SK-N-SH (cell line): ENCODE measurements around the gene ATG2A. TPM values are rescaled to one million over a fixed set of nuclear protein-coding genes. Genes with fewer than 3 reads are reported as not detected.

Experiments
- CTCF ChIA-PET: fragments of 300-600, 350-600 bp; formaldehyde crosslinking; extraction: SDS; loops from one replicate; lab custom pipeline; 2021; lab: Yijun Ruan, JAX
- POLR2A ChIA-PET: fragments of 350-600 bp; sonication (Branson Sonifier 250); formaldehyde crosslinking; extraction: SDS; loops from one replicate; lab custom pipeline; 2020; ENCODE audit warnings: antibody characterized with exemption, inconsistent platforms; lab: Yijun Ruan, JAX
- DNase-seq: peaks from one replicate; pipeline ENCODE4 v3.0.0; 2012
- H2AFZ ChIP-seq: fragments of 200-600 bp; sonication (generic); 2 replicates; pipeline ENCODE4 v1.8.1; 2016; ENCODE audit warnings: antibody characterized with exemption, mild to moderate bottlenecking, low read depth
- H3F3A ChIP-seq: fragments of 200-600 bp; sonication (generic); replicated peaks from 2 replicates; pipeline ENCODE3; 2016; ENCODE audit warnings: antibody characterized with exemption, mild to moderate bottlenecking; ENCODE audit not compliant: insufficient read depth
- H3K27ac ChIP-seq, 2 experiments: fragments of 200-500 bp in 1 of 2; fragments of 200-600 bp in 1 of 2; sonication (Bioruptor generic) in 1 of 2; sonication (generic), shearing (Covaris generic) in 1 of 2; 2 replicates each; pipeline versions ENCODE4 v1.5.1 to v1.6.1; 2014 to 2016; ENCODE audit warnings: low read depth in 2 of 2, inconsistent platforms in 1 of 2, low read length in 1 of 2, mild to moderate bottlenecking in 1 of 2, mixed read lengths in 1 of 2
- H3K27me3 ChIP-seq: fragments of 200-600 bp; sonication (generic), shearing (Covaris generic); 2 replicates; pipeline ENCODE4 v1.6.1; 2016; ENCODE audit warnings: mixed run types; ENCODE audit not compliant: insufficient read depth
- H3K36me3 ChIP-seq, 2 experiments: fragments of 200-500 bp in 1 of 2; fragments of 200-600 bp in 1 of 2; sonication (Bioruptor generic) in 1 of 2; sonication (generic) in 1 of 2; replicated peaks in 1 of 2; 2 replicates each; pipeline versions ENCODE3 to v1.5.1; 2014 to 2016; ENCODE audit warnings: low read length in 1 of 2, mild to moderate bottlenecking in 1 of 2; ENCODE audit not compliant: insufficient read depth in 2 of 2, control insufficient read depth in 1 of 2
- H3K4me1 ChIP-seq, 2 experiments: fragments of 200-500 bp in 1 of 2; fragments of 200-600 bp in 1 of 2; sonication (Bioruptor generic) in 1 of 2; sonication (generic), shearing (Covaris generic) in 1 of 2; 2 replicates each; pipeline versions ENCODE4 v1.5.1 to v1.6.1; 2014 to 2016; ENCODE audit warnings: low read depth in 1 of 2, low read length in 1 of 2, mixed run types in 1 of 2; ENCODE audit not compliant: insufficient read depth in 2 of 2, control insufficient read depth in 1 of 2
- H3K4me2 ChIP-seq: fragments of 200-600 bp; sonication (generic), shearing (Covaris generic); 2 replicates; pipeline ENCODE4 v1.6.1; 2017; ENCODE audit warnings: mixed run types
- H3K4me3 ChIP-seq, 2 experiments: fragments of 200-500 bp in 1 of 2; fragments of 200-600 bp in 1 of 2; sonication (Bioruptor generic) in 1 of 2; sonication (generic), shearing (Covaris generic) in 1 of 2; 2 replicates each; pipeline versions ENCODE4 v1.5.1 to v1.8.1; 2014 to 2016; ENCODE audit warnings: low read depth in 2 of 2, inconsistent platforms in 1 of 2, low read length in 1 of 2, mild to moderate bottlenecking in 1 of 2, mixed read lengths in 1 of 2, moderate library complexity in 1 of 2
- H3K79me2 ChIP-seq: fragments of 200-600 bp; sonication (generic); 2 replicates; pipeline ENCODE4 v1.8.1; 2017; ENCODE audit warnings: mild to moderate bottlenecking; ENCODE audit not compliant: insufficient read depth
- H3K9ac ChIP-seq: fragments of 200-600 bp; sonication (generic); 2 replicates; pipeline ENCODE4 v1.6.1; 2017; ENCODE audit warnings: mixed run types
- H3K9me2 ChIP-seq: fragments of 200-600 bp; sonication (generic); 2 replicates; pipeline ENCODE4 v1.6.1; 2017; ENCODE audit warnings: mixed run types
- H3K9me3 ChIP-seq: fragments of 200-600 bp; sonication (generic); 2 replicates; pipeline ENCODE4 v1.6.1; 2017; ENCODE audit warnings: mixed run types, mild to moderate bottlenecking, moderate library complexity
- H4K20me1 ChIP-seq: fragments of 200-600 bp; sonication (generic); 2 replicates; pipeline ENCODE4 v1.6.1; 2017; ENCODE audit warnings: mild to moderate bottlenecking, mixed run types; ENCODE audit not compliant: insufficient read depth
- CTCF ChIP-seq: fragments of 200-600 bp; sonication (generic); IDR thresholded peaks from 2 replicates; pipeline ENCODE4 v1.6.1; 2017; ENCODE audit warnings: antibody characterized with exemption, mild to moderate bottlenecking, moderate library complexity
- EP300 ChIP-seq, 2 experiments: IDR thresholded peaks; 2 replicates each; pipeline versions ENCODE4 v1.4.0 to v1.6.1; 2012; ENCODE audit warnings: borderline replicate concordance in 1 of 2, low read depth in 1 of 2, low read length in 1 of 2
- EZH2phosphoT487 ChIP-seq: fragments of 200-600 bp; sonication (generic); IDR thresholded peaks from 2 replicates; pipeline ENCODE4 v1.6.1; 2017; ENCODE audit warnings: low read depth, mixed run types, mild to moderate bottlenecking, antibody characterized with exemption, moderate library complexity, borderline replicate concordance
- FOXJ3 ChIP-seq: sonication (generic); formaldehyde crosslinking; IDR thresholded peaks from 2 replicates; pipeline ENCODE4 v1.5.1; 2020; ENCODE audit warnings: mild to moderate bottlenecking, missing genetic modification reagents
- GABPA ChIP-seq: IDR thresholded peaks from 2 replicates; pipeline ENCODE4 v1.4.0; 2012; ENCODE audit warnings: low read depth, mild to moderate bottlenecking
- JUND ChIP-seq: IDR thresholded peaks from 2 replicates; pipeline ENCODE4 v1.4.0; 2012
- MAX ChIP-seq: IDR thresholded peaks from 2 replicates; pipeline ENCODE4 v1.4.0; 2012; ENCODE audit warnings: low read depth
- MXI1 ChIP-seq: IDR thresholded peaks from 2 replicates; pipeline ENCODE4 v1.6.1; 2012; ENCODE audit warnings: mild to moderate bottlenecking, low read depth, low read length, improper control_type of control experiment
- NRF1 ChIP-seq: IDR thresholded peaks from 2 replicates; pipeline ENCODE4 v1.6.1; 2012; ENCODE audit warnings: low read depth, mild to moderate bottlenecking, low read length
- POLR2AphosphoS5 ChIP-seq: IDR thresholded peaks from 2 replicates; pipeline ENCODE4 v1.6.1; 2012; ENCODE audit warnings: low read depth, low read length
- RAD21 ChIP-seq: IDR thresholded peaks from 2 replicates; pipeline ENCODE4 v1.6.1; 2012; ENCODE audit warnings: mild to moderate bottlenecking, low read length
- RCOR1 ChIP-seq: fragments of 150-350 bp; IDR thresholded peaks from 2 replicates; pipeline ENCODE4 v1.6.1; 2017; ENCODE audit warnings: antibody characterized with exemption, low read length
- RXRA ChIP-seq: IDR thresholded peaks from 2 replicates; pipeline ENCODE4 v1.4.0; 2012; ENCODE audit warnings: low read depth, mild to moderate bottlenecking, borderline replicate concordance
- SIN3A ChIP-seq: IDR thresholded peaks from 2 replicates; pipeline ENCODE4 v1.6.1; 2012; ENCODE audit warnings: low read depth, mild to moderate bottlenecking, low read length, moderate library complexity, borderline replicate concordance
- SMC3 ChIP-seq: IDR thresholded peaks from 2 replicates; pipeline ENCODE4 v1.6.1; 2012; ENCODE audit warnings: low read depth, low read length, improper control_type of control experiment
- TAF1 ChIP-seq: IDR thresholded peaks from 2 replicates; pipeline ENCODE4 v1.6.1; 2012; ENCODE audit warnings: low read depth, mild to moderate bottlenecking, low read length, moderate library complexity, borderline replicate concordance
- TEAD4 ChIP-seq: IDR thresholded peaks from 2 replicates; pipeline ENCODE4 v1.4.0; 2012; ENCODE audit warnings: mild to moderate bottlenecking, borderline replicate concordance; ENCODE audit not compliant: insufficient read depth
- USF2 ChIP-seq: fragments of 150-350 bp; IDR thresholded peaks from 2 replicates; pipeline ENCODE4 v1.6.1; 2017; ENCODE audit warnings: antibody characterized with exemption, low read length, low read depth, borderline replicate concordance
- YY1 ChIP-seq: IDR thresholded peaks from 2 replicates; pipeline ENCODE4 v1.4.0; 2012; ENCODE audit warnings: low read depth, mild to moderate bottlenecking
- WGBS: methylation state at CpG from one replicate; pipeline ENCODE4 v1.1.6; 2017; ENCODE audit warnings: low lambda C conversion rate; 5-methylcytosine and 5-hydroxymethylcytosine counted together
- polyA plus RNA-seq, 3 experiments: library from polyadenylated mRNA; depleted of rRNA; stranded (reverse); fragments of >200 nt; gene quantifications; 2 replicates each; pipeline ENCODE4 v1.2.3, GENCODE V29; 2012

Gene ATG2A
- polyA plus RNA-seq, 1 of the 3 experiments (the other 2 are of a cell fraction) = 7.1 TPM

- H3K36me3 ChIP-seq = peaks cover 11 to 44% of the 10 kb centered on the region in 2 experiments
- H2AFZ ChIP-seq = no peak overlapping the region
- H4K20me1 ChIP-seq = no peaks in the 10 kb centered on the region
- no peak overlapping the region for H3K4me2 ChIP-seq
- no peaks in the 10 kb centered on the region for H3K9me3 ChIP-seq
- H3K27ac ChIP-seq = no peak overlapping the region
- H3K27me3 ChIP-seq = no peaks in the 10 kb centered on the region
- H3F3A ChIP-seq = no peaks in the 10 kb centered on the region
- POLR2A ChIA-PET = no interaction called here
- WGBS = 92% methylated on average over 6 of the region's 7 CpGs
- peaks cover 0 to 7% of the 10 kb centered on the region in 2 experiments; a peak in 1 of 4 replicates for H3K4me1 ChIP-seq
- no peak for DNase-seq
- CTCF ChIA-PET = no interaction called here
- TF ChIP-seq EP300 (IDR thresholded peaks at IDR 0.05; ENCODE audit: borderline replicate concordance in 1 of 2, low read depth in 1 of 2, low read length in 1 of 2) (no peak), SMC3 (no peak), YY1 (no peak), CTCF (no peak), USF2 (no peak), RAD21 (no peak), TAF1 (no peak), RCOR1 (no peak), RXRA (no peak), GABPA (no peak), POLR2AphosphoS5 (no peak), SIN3A (no peak), MAX (no peak), TEAD4 (no peak), FOXJ3 (no peak), EZH2phosphoT487 (no peak), MXI1 (no peak), JUND (no peak), NRF1 (no peak)
- no peak overlapping the region for H3K9ac ChIP-seq
- H3K79me2 ChIP-seq = no peaks in the 10 kb centered on the region
- no peak overlapping the region for H3K4me3 ChIP-seq
- H3K9me2 ChIP-seq = no peaks in the 10 kb centered on the region
Observed at GRCh38 chr11:64931290-64931689, 14.3 kb upstream of the ATG2A start.
